GM10266 (cell line): ENCODE data around the gene ANAPC16.

Source experiments
- DNase-seq: peaks from one replicate; pipeline ENCODE4 v3.0.0; 2012; ENCODE audit errors: extremely low spot score
- CTCF ChIP-seq: IDR thresholded peaks from 2 replicates; pipeline ENCODE4 v1.5.1; 2012; ENCODE audit warnings: mild to moderate bottlenecking, low read depth; ENCODE audit not compliant: control insufficient read depth, insufficient read depth; ENCODE audit errors: missing control alignments

ANAPC16 gene

DNA sequence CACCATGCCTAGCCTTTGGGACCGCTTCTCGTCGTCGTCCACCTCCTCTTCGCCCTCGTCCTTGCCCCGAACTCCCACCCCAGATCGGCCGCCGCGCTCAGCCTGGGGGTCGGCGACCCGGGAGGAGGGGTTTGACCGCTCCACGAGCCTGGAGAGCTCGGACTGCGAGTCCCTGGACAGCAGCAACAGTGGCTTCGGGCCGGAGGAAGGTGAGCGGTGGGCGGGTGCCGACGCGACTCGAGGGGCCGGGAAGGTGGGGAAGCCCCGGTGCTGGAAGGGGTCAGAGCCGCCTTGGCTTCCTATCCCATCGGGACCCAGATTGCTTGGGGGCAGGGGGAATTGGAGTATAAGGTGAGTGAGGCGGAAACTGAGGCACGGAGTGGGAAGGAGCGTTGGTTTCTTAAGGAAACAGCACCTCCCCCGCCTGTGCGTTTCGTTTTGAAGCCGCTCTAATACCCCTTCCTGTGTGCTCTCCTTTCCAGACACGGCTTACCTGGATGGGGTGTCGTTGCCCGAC is 58.5 kb downstream of the ANAPC16 start:
- TF ChIP-seq CTCF = no peak
- no peak for DNase-seq

DNA sequence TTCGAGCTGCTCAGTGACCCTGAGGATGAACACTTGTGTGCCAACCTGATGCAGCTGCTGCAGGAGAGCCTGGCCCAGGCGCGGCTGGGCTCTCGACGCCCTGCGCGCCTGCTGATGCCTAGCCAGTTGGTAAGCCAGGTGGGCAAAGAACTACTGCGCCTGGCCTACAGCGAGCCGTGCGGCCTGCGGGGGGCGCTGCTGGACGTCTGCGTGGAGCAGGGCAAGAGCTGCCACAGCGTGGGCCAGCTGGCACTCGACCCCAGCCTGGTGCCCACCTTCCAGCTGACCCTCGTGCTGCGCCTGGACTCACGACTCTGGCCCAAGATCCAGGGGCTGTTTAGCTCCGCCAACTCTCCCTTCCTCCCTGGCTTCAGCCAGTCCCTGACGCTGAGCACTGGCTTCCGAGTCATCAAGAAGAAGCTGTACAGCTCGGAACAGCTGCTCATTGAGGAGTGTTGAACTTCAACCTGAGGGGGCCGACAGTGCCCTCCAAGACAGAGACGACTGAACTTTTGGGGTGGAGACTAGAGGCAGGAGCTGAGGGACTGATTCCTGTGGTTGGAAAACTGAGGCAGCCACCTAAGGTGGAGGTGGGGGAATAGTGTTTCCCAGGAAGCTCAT is 59.0 kb downstream of the ANAPC16 start:
- DNase-seq = no peak
- TF ChIP-seq CTCF = peak; percentile 87

DNA sequence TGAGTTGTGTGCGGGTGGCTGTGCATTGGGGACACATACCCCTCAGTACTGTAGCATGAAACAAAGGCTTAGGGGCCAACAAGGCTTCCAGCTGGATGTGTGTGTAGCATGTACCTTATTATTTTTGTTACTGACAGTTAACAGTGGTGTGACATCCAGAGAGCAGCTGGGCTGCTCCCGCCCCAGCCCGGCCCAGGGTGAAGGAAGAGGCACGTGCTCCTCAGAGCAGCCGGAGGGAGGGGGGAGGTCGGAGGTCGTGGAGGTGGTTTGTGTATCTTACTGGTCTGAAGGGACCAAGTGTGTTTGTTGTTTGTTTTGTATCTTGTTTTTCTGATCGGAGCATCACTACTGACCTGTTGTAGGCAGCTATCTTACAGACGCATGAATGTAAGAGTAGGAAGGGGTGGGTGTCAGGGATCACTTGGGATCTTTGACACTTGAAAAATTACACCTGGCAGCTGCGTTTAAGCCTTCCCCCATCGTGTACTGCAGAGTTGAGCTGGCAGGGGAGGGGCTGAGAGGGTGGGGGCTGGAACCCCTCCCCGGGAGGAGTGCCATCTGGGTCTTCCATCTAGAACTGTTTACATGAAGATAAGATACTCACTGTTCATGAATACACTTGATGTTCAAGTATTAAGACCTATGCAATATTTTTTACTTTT is 59.7 kb downstream of the ANAPC16 start:
- no peak for TF ChIP-seq CTCF
- no peak for DNase-seq

GRCh38 chr10:72276013-72276387 is 60.2 kb downstream of the ANAPC16 start:
- no peak for DNase-seq
- no peak for TF ChIP-seq CTCF

- DNase-seq = no peak
- TF ChIP-seq CTCF = no peak
Measured at GRCh38 chr10:72276421-72277339, 60.9 kb downstream of the ANAPC16 start.

DNA sequence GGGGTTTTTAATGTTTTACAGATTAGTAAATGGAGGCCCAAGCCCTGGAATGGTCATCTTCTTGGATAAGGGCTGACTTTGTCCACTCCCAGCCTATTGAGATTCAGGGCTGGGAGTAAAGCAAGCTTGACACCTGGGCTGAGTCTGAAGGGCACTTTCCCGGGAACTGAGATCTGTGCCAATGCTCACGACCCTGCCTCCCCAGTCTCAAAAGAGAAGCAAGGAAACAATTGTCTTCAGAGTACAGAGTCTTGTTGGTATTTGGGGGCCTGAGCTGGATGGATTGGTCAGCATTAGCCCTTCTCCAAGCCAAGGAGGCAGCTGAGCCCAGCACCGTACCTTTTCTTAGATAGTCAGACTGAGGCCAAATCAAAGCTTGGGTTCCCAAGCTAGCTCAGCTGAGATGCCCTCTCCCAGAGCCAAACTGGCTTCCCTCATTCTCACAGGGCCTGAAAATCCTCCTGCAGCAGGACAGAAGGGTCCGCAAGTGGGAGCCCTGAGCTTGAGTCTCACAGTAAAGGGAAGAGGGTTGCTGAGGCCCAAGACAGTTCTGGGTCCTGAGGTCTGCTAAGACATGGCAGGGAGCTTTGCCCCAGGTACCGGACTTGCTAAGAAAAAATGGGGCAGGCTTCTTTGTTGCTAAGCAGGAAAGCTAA is 61.7 kb downstream of the ANAPC16 start:
- no peak for DNase-seq
- TF ChIP-seq CTCF = no peak
